ENCODE data around the gene TMEM151B.

TMEM151B gene

DNA sequence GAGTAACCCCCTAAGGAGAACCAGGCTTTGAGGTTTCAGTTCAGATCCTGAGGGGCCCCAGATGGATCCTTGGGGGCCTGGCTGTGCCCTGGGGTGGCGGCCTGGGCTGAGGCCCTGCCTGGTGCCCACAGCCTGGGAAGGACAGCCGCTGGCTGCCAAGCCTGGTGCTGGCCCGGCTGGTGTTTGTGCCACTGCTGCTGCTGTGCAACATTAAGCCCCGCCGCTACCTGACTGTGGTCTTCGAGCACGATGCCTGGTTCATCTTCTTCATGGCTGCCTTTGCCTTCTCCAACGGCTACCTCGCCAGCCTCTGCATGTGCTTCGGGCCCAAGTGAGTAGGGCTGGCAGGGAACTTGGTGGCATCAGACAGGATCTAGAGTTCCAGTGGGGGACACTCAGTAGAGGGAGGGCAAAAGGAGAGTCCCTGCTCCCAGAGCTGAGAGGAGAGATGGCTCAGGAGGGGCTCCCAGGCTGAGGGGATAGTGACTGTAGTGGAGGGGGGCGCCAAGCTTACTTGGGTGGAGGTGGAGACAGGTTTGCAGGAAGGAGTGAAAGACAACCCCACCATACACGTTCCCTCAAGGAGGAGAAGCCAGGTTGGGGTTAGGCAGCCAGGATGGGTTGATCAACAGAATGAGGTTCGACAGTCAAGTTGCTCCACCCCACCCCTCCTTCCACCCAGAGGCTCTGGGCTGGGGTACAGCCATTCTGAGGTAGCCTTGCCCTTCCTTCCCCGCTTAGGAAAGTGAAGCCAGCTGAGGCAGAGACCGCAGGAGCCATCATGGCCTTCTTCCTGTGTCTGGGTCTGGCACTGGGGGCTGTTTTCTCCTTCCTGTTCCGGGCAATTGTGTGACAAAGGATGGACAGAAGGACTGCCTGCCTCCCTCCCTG is 37.3 kb upstream of the TMEM151B start:
- DNase-seq (ENCODE audit: low spot score): no peak

DNA sequence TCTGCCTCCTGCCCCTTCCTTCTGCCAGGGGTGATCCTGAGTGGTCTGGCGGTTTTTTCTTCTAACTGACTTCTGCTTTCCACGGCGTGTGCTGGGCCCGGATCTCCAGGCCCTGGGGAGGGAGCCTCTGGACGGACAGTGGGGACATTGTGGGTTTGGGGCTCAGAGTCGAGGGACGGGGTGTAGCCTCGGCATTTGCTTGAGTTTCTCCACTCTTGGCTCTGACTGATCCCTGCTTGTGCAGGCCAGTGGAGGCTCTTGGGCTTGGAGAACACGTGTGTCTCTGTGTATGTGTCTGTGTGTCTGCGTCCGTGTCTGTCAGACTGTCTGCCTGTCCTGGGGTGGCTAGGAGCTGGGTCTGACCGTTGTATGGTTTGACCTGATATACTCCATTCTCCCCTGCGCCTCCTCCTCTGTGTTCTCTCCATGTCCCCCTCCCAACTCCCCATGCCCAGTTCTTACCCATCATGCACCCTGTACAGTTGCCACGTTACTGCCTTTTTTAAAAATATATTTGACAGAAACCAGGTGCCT is 36.6 kb upstream of the TMEM151B start:
- DNase-seq (ENCODE audit: low spot score): no peak

DNA sequence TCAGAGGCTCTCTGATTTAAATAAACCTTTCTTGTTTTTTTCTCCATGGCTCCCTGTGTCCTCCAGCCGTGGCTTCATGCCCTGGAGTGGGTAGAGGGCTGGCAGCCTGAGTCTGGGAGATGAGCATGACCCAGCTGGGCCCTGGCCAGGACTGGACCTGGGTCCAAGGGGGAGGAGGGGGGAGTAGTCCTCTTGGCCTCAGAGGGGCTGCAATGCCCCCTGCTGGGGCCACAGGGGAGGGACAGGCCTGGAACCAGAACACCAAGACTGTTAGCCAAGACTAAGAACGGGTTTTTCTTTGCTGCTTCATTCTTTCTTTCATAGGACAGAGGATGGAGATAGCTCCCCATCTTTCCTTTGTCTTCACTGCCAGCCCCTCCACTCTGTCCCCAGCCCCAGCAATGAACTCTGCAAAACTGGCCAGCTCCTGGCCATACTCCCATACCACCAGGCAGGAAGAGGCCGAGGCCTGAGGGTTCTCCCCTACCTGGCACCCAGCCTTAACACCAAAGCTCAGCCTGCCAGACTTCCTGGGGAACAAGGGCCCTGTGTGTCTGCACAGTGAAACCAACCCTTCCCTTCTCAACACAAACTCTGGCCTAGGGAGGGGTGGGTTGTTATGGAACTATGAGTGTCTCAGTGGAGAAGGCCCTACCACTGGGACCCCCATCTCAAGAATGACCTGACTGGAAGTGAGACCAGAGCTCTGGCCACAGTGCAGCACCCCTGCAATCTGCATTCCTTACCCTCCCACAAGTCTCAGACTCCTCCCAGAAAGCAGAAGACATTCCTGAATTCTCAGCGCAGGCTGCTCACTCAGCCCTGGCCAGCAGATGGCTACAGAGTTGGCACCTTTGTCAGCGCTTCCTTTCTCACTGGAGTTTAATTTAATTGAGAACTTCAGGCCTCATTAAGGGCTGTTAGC is 35.9 kb upstream of the TMEM151B start:
- no peak for DNase-seq (ENCODE audit: low spot score)

GRCh38 chr6:44235269-44235668 is 35.0 kb upstream of the TMEM151B start:
- DNase-seq (ENCODE audit: low spot score): no peak

GRCh38 chr6:44235891-44236516 is 34.2 kb upstream of the TMEM151B start:
- no peak for DNase-seq (ENCODE audit: low spot score)

- DNase-seq (ENCODE audit: low spot score): peak; percentile 98
Observed at GRCh38 chr6:44237021-44237812, 33.0 kb upstream of the TMEM151B start.

DNA sequence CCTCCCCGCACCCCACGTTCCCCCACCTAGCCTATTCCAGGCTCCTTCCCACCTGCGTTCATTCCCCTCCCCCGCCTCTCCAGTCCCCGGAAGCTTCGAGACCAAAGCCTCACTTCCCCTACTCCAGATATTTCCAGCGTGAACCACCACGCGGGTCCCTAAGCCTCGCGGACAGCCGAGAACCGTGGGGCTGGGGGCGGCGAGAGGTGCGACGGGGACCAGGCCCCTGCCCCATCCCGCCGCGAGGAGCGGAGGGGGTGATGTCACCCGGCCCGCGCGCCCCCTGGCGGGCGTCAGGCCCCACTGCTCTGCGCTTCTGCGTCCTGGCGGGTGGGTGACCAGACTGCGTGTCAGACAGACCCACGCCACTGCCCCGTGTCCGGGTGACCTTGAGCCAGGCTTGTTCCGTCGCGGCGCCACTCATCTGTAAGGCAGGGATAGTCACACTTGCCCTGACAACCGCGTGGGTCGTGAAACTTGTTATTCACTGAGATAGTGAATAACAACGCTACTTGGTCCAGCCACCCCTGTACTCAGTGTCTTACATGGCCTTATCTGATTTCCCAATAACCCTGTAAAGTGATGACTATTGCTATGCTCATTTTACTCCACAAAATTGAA is 32.3 kb upstream of the TMEM151B start:
- DNase-seq (ENCODE audit: low spot score): no peak

- DNase-seq (ENCODE audit: low spot score): no peak
Observed at GRCh38 chr6:44238687-44239350, 31.4 kb upstream of the TMEM151B start.

DNA sequence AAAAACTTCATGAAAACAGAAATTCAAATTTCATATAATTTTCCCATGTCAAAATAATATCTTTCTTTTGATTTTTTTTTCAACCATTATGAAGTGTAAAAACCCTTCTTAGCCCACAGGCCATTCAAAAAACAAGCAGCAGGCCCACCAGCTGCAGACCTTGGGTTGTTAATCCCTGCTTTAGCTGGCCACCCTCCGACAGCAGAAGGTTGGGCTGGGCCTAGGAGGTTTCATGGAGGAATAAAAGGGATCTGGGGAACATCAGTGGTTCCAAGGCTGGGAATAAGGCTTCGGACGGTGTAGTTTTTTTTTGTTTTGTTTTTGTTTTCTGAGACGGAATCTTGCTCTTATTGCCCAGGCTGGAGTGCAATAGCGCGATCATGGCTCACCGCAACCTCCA is 26.9 kb upstream of the TMEM151B start:
- no peak for DNase-seq (ENCODE audit: low spot score)

DNA sequence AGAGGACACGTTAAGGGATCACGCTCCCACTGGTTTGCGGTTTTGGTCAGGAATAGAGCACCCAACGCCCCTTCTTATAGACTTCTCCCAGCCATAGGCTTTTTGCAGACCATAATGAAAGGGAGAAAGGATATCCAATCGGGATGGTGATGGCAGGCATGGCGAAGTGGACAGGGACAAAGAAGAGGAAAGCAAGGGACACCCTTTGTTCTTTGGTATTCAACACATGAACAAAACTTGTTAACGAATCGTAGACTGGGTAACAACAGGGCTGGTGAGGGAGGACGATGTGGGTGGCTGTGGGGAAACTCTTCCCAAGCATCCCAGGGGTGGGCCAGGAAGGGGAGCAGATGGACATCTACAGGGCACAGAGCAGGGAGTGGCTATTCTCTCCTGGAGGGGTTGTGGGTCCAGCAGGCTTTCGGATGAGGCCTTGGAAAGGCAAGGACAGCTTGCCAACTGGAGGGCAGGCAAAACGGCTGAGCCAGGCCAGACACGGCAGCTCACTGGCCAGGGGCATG is 24.8 kb upstream of the TMEM151B start:
- no peak for DNase-seq (ENCODE audit: low spot score)

DNA sequence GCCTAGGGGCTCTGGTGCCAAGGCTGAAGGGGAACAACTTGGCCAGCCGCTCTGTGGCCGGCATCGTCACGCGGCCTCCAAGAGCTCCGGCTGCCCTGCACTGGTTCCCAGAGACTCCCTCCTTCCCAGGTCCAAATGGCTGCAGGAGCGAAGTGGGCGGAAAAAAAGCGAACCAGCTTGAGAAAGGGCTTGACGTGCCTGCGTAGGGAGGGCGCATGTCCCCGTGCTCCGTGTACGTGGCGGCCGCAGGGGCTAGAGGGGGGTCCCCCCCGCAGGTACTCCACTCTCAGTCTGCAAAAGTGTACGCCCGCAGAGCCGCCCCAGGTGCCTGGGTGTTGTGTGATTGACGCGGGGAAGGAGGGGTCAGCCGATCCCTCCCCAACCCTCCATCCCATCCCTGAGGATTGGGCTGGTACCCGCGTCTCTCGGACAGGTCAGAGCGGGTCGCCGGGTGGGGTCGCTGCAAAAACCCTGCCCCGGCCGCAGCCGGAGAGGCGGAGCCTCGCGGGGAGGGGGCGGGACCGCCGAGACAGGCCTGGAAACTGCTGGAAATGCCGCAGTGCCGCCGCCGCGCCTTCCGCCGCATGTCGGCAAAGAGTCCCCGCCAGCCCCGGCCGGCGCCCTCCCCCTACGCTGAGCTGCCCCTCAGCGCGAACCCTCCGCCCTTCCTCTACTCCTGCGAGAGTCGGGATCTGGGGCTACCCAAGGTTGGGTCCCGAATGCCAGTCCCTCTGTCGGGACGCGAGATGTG is 24.2 kb upstream of the TMEM151B start:
- no peak for DNase-seq (ENCODE audit: low spot score)

DNA sequence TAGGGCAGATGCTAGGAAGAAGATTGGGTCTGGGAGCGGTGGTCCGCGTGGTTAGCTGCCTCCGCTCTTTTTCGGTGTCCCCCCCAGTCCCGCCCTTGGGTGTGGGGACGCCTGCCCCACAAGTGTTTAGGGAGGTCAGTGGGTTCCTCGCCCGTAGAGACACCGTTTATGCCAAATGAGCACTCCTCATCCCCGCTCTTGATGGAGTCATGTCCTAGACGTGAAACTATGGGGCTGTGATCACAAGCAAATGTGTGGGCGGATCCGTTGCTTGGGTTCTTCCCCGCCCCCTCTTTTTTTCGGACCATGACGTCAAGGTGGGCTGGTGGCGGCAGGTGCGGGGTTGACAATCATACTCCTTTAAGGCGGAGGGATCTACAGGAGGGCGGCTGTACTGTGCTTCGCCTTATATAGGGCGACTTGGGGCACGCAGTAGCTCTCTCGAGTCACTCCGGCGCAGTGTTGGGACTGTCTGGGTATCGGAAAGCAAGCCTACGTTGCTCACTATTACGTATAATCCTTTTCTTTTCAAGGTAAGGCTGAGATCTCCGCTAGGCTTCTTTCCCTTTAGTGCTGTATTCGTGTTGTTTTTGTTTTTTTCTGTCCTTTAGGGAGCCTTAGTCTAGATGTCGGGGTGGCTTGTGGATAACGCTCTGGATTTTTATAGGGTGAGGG is 23.4 kb upstream of the TMEM151B start, which contains the start of gene HSP90AB1:
TSS of gene HSP90AB1 (plus strand) at position 439 of the 675 bp plus-strand sequence. CDS start 1,529 bp downstream, outside the sequence.
- peak; percentile 91 for DNase-seq (ENCODE audit: low spot score)

- DNase-seq (ENCODE audit: low spot score): peak; percentile 59
Observed at GRCh38 chr6:44247338-44248302, 22.6 kb upstream of the TMEM151B start.

- DNase-seq (ENCODE audit: low spot score): no peak
Observed at GRCh38 chr6:44248579-44248978, 21.7 kb upstream of the TMEM151B start.

GRCh38 chr6:44249082-44249748 is 21.0 kb upstream of the TMEM151B start:
- DNase-seq (ENCODE audit: low spot score): no peak

DNA sequence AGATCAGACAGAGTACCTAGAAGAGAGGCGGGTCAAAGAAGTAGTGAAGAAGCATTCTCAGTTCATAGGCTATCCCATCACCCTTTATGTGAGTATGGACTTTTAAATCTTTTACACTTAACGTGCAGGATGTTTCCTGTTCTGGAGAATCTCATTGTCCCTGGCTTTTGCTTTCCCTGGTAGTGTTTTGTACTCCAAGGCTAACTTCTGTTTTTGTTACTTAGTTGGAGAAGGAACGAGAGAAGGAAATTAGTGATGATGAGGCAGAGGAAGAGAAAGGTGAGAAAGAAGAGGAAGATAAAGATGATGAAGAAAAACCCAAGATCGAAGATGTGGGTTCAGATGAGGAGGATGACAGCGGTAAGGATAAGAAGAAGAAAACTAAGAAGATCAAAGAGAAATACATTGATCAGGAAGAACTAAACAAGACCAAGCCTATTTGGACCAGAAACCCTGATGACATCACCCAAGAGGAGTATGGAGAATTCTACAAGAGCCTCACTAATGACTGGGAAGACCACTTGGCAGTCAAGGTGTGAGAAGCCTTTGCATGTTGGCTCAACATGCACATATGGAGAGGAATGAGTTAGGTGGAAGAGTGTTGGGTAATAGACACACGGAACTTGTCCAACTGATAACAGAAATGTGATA is 20.1 kb upstream of the TMEM151B start:
- no peak for DNase-seq (ENCODE audit: low spot score)
